Transverse colon (tissue), 4 donors: ENCODE data around the gene STK32C. TPM values are rescaled to one million over a fixed set of nuclear protein-coding genes. Genes with fewer than 3 reads are reported as not detected.

Experiments
- DNase-seq: peaks from one replicate; pipeline ENCODE4 v3.0.0-alpha.2; 2019
- H3K27ac ChIP-seq, 4 donors: fragments of 200-600 bp; sonication (generic); 2 replicates each; pipeline ENCODE4 v1.5.1; 2016 to 2018; ENCODE audit warnings: inconsistent platforms in 4 of 4
- H3K27me3 ChIP-seq: fragments of 200-600 bp; sonication (generic); 2 replicates; pipeline ENCODE4 v1.5.1; 2017; ENCODE audit warnings: inconsistent platforms
- H3K36me3 ChIP-seq, 4 donors: fragments of 200-600 bp; sonication (generic); 2 replicates each; pipeline ENCODE4 v1.5.1; 2017 to 2019; ENCODE audit warnings: inconsistent platforms in 4 of 4
- H3K4me1 ChIP-seq, 4 donors: fragments of 200-600 bp; sonication (generic); 2 replicates each; pipeline ENCODE4 v1.5.1; 2017 to 2020; ENCODE audit warnings: inconsistent platforms in 4 of 4
- H3K4me3 ChIP-seq, 4 donors: fragments of 200-600 bp; sonication (generic); 1 replicate in 1 of 4; 2 replicates in 3 of 4; pipeline versions ENCODE4 v1.5.1 to v1.6.1; 2017 to 2019; ENCODE audit warnings: inconsistent platforms in 4 of 4
- H3K9me3 ChIP-seq, 2 donors: fragments of 200-600 bp; sonication (generic); 2 replicates each; pipeline ENCODE4 v1.5.1; 2017 to 2019; ENCODE audit warnings: inconsistent platforms in 2 of 2
- EP300 ChIP-seq: sonication (generic); formaldehyde crosslinking; IDR thresholded peaks from one replicate; pipeline ENCODE4 v1.6.1; 2017; ENCODE audit warnings: antibody characterized with exemption, low read depth
- POLR2A ChIP-seq: fragments of 450-650 bp; IDR thresholded peaks from one replicate; pipeline ENCODE4 v1.6.1; 2016; ENCODE audit warnings: antibody characterized with exemption, mild to moderate bottlenecking, moderate library complexity
- POLR2AphosphoS5 ChIP-seq, 3 donors: sonication (generic); formaldehyde crosslinking; IDR thresholded peaks; one replicate each; pipeline ENCODE4 v1.6.1; 2016; ENCODE audit warnings: antibody characterized with exemption in 3 of 3
- WGBS, 2 donors: methylation state at CpG; one replicate each; pipeline ENCODE4 v1.1.5; 2018; ENCODE audit warnings: low coverage in 1 of 2; 5-methylcytosine and 5-hydroxymethylcytosine counted together
- in situ Hi-C, 4 donors: fragments of 200-750 bp; cut with MboI; loops; one replicate each; pipeline versions ENCODE4 v1.15.0 to v1.15.1; 2017; ENCODE audit warnings: low sequenced_read_pairs in 3 of 4, low pct_ligation_motif_present in 1 of 4, low pct_unique_long_range_greater_than_20kb in 1 of 4
- intact Hi-C: fragments of 100-400 bp; cut with DNase I; formaldehyde crosslinking; loops from one replicate; pipeline ENCODE4 v1.15.1; 2023; ENCODE audit warnings: low total_unique reads
- total RNA-seq, 4 donors: library from RNA; depleted of rRNA; stranded (reverse); fragments of >200 nt; gene quantifications; one replicate each; pipeline ENCODE4 v1.1.0, GENCODE V29; 2016
- TF ChIP-seq, protein P1 (sequence below), 5 experiments: fragments of 200-600 bp in 3 of 5; fragments of 450-650 bp in 2 of 5; sonication (generic) in 3 of 5; IDR thresholded peaks; 1 replicate in 2 of 5; 2 replicates in 3 of 5; pipeline ENCODE4 v1.5.1; 2016 to 2017; ENCODE audit warnings: antibody characterized with exemption in 5 of 5, inconsistent platforms in 3 of 5, mild to moderate bottlenecking in 2 of 5, moderate library complexity in 1 of 5

Gene STK32C
- total RNA-seq: 1 to 10 TPM in 3 of 4 donors, not detected in 1; 2.2 to 7.8 (median 3.7) TPM

DNA sequence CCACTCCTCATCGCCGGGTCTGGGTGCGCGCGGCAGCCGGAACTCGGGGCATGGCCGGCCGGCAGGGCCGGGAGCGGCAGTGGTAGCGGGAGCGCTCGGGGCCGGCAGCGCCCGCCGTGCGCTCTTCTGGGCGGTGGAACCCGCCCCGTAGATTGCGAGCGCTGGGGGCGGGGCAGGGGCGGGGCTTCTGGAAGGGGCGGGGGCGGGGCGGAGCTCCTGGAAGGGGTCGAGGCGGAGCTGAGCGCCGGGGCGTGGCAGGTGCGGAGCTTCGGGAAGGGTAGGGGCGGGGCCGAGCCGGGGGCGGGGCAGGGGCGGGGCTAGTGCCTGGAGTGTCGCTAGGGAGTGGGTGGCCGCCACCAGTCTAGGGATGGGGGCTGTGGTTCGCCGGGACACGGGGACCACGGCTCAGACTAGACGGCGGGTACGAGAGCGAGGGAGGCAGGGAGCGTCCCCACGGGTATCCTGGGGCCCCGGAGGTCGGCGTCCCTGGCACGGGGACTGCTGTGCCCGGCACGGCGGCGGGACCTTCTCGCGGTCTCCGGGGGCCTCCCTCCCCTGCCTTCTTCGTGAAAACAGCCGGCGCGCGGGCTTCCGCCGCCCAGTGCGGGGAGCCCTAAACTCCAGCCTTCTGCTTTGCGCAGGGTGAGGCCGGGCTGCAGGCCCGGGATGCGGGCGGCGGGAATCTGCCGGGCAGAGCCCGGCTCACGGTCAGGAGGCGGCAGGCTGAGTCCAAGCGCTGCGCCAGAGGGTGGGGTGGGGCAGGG, at the start of gene STK32C:
TSS of gene STK32C (minus strand) at position 128 of the 764 bp plus-strand sequence. CDS start at position 11, 117 bp downstream.
- peak; percentile 93 for DNase-seq
- intact Hi-C loops (no loop called here), in situ Hi-C loops (no loop called here)
- Histone ChIP-seq H3K27ac (peak within 1 kb of the TSS; percentile 85 to 92 (median 88)), H3K36me3 (no peaks in the 10 kb centered on the region), H3K9me3 (no peaks in the 10 kb centered on the region), H3K4me1 (peaks cover 5 to 20% (median 16%) of the 10 kb centered on the region in 4 donors), H3K4me3 (peak within 1 kb of the TSS; percentile 77 to 92 (median 86)), H3K27me3 (peaks cover 13% of the 10 kb centered on the region)
- 0% methylated on average over 35 of the region's 84 CpGs; no CpG with 5 or more reads in 1 of the 2 donors for WGBS, 2 donors
- TF ChIP-seq POLR2A: peak; percentile 43
- TF ChIP-seq POLR2AphosphoS5 (IDR thresholded peaks at IDR 0.05): peak in 2 of 3 donors; percentile 36 to 57
- TF ChIP-seq, protein P1, sequence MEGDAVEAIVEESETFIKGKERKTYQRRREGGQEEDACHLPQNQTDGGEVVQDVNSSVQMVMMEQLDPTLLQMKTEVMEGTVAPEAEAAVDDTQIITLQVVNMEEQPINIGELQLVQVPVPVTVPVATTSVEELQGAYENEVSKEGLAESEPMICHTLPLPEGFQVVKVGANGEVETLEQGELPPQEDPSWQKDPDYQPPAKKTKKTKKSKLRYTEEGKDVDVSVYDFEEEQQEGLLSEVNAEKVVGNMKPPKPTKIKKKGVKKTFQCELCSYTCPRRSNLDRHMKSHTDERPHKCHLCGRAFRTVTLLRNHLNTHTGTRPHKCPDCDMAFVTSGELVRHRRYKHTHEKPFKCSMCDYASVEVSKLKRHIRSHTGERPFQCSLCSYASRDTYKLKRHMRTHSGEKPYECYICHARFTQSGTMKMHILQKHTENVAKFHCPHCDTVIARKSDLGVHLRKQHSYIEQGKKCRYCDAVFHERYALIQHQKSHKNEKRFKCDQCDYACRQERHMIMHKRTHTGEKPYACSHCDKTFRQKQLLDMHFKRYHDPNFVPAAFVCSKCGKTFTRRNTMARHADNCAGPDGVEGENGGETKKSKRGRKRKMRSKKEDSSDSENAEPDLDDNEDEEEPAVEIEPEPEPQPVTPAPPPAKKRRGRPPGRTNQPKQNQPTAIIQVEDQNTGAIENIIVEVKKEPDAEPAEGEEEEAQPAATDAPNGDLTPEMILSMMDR (IDR thresholded peaks at IDR 0.05): no peak

DNA sequence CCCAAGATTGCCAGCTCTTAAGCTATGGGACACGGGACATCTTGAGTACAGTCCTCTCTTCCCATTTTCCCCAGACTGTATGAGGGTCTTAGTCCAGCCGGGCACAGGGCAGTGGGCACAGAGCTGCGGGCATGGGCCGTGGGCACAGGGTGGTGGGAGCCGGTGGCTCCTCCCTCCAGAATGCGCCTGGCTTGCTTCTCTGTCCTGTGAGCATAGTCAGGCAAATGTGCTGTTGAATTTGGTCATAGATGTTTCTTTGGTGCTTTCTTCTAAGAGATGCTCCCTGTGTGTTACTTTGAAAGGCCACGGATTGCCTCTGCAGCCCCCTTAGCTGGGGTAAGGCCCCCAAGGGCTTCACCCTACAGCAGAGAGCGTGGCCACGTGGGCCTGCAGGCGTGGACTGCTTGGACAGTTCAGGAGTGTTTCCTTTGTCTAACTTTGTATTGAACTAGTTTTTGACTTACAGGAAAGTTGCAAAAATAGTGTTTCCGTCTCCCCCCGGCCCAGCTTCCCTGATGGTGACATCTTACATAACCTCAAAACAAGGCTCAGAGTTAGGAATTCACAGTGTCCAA, 49.0 kb upstream of the STK32C start:
- no peaks in the 10 kb centered on the region for H3K36me3 ChIP-seq
- intact Hi-C loops: no loop called here
- no peak overlapping the region for H3K27ac ChIP-seq
- no peak overlapping the region for H3K4me3 ChIP-seq
- H3K9me3 ChIP-seq: no peaks in the 10 kb centered on the region
- in situ Hi-C loops: no loop called here
- TF ChIP-seq EP300 (no peak), POLR2A (no peak), POLR2AphosphoS5 (IDR thresholded peaks at IDR 0.05) (no peak)
- TF ChIP-seq, protein P1 (IDR thresholded peaks at IDR 0.05): no peak
- no peaks in the 10 kb centered on the region for H3K4me1 ChIP-seq
- no peak for DNase-seq
- WGBS, 2 donors: 93% methylated on average over 11 of the region's 12 CpGs; no CpG with 5 or more reads in 1 of the 2 donors
- no peaks in the 10 kb centered on the region for H3K27me3 ChIP-seq

DNA sequence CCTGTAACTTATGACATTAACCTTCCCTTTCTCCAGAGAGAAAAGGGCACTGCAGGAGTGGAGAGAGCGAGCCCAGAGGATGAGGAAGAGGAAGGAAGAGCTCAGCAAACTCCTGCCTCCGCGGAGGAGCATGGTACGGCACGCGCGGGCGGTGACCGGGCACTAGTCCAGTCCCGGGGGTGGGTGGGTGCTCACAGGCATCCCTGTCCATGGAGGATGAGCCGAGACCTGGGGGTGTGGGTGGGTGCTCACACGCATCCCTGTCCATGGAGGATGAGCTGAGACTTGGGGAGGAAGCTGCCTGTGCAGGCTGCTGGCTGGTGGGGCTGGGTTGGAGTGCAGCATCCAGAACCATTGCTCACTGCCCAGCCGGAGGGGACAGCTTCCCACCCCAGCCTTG, 48.0 kb upstream of the STK32C start:
- TF ChIP-seq POLR2AphosphoS5 (IDR thresholded peaks at IDR 0.05) (no peak), POLR2A (no peak)
- TF ChIP-seq, protein P1 (IDR thresholded peaks at IDR 0.05): no peak
- intact Hi-C loops: no loop called here
- in situ Hi-C loops: no loop called here

DNA sequence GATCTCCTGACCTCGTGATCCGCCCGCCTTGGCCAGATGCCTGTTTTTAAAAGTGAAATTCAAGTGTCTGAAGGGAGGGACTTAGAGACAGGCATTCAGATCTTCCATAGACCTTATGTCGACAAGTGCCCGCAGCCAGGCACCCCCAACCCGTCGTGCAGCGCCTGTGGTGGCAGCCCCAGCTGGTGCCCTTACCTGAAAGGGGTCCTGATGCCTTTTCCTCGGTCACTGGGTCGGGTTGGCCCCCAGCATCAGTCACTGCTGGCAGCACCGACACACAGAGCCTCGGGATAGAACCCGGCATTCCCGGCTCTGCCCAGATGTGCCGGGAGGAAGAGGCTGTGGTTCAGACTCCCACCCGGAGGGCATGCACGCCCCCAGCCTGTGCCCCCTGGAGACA, 47.5 kb upstream of the STK32C start:
- DNase-seq: no peak
- intact Hi-C loops (no loop called here), in situ Hi-C loops (no loop called here)
- no peak overlapping the region for H3K27ac ChIP-seq
- no peaks in the 10 kb centered on the region for H3K36me3 ChIP-seq
- no peaks in the 10 kb centered on the region for H3K9me3 ChIP-seq
- no peak overlapping the region for H3K4me3 ChIP-seq
- WGBS, 2 donors: 94% methylated on average over 13 of the region's 17 CpGs; no CpG with 5 or more reads in 1 of the 2 donors
- no peaks in the 10 kb centered on the region for H3K27me3 ChIP-seq
- H3K4me1 ChIP-seq: no peaks in the 10 kb centered on the region
- TF ChIP-seq, protein P1 (IDR thresholded peaks at IDR 0.05): no peak
- TF ChIP-seq POLR2A (no peak), POLR2AphosphoS5 (IDR thresholded peaks at IDR 0.05) (no peak), EP300 (no peak)

More for the DNA sequence above, 48.0 kb upstream of the STK32C start:
- H3K36me3 ChIP-seq: no peaks in the 10 kb centered on the region
- DNase-seq: no peak
- no peak overlapping the region for H3K27ac ChIP-seq
- H3K4me3 ChIP-seq: no peak overlapping the region
- H3K9me3 ChIP-seq: no peaks in the 10 kb centered on the region
- no peaks in the 10 kb centered on the region for H3K27me3 ChIP-seq
- no peaks in the 10 kb centered on the region for H3K4me1 ChIP-seq
- 91 to 100% methylated on average over 1 to 13 of the region's 13 CpGs for WGBS, 2 donors
